GM12801 (cell line): ENCODE measurements around the gene ADPRS.

Source experiments
- TF ChIP-seq, protein P1 (sequence below): IDR thresholded peaks from one replicate; pipeline ENCODE4 v1.5.1; 2011; ENCODE audit warnings: control low read depth; ENCODE audit not compliant: insufficient read length; ENCODE audit errors: extremely low read depth

ADPRS gene

DNA sequence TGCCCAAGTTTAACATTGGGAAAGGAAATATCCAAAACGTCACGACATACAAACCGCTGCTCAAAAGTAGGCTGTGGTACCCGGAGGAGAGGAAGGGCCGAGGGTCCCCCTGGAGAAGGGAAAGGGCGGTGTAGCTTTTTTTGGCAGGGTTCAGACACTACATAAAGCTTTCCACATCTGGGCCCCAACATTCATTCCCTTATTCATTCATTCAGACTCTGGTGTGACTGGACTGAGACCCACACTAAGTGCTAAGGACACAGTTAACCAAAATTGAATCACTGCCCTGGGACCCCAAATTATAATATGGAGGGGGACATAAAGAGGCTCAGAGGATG lies 46.6 kb downstream of the ADPRS start:
- TF ChIP-seq, protein P1, sequence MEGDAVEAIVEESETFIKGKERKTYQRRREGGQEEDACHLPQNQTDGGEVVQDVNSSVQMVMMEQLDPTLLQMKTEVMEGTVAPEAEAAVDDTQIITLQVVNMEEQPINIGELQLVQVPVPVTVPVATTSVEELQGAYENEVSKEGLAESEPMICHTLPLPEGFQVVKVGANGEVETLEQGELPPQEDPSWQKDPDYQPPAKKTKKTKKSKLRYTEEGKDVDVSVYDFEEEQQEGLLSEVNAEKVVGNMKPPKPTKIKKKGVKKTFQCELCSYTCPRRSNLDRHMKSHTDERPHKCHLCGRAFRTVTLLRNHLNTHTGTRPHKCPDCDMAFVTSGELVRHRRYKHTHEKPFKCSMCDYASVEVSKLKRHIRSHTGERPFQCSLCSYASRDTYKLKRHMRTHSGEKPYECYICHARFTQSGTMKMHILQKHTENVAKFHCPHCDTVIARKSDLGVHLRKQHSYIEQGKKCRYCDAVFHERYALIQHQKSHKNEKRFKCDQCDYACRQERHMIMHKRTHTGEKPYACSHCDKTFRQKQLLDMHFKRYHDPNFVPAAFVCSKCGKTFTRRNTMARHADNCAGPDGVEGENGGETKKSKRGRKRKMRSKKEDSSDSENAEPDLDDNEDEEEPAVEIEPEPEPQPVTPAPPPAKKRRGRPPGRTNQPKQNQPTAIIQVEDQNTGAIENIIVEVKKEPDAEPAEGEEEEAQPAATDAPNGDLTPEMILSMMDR = no peak

DNA sequence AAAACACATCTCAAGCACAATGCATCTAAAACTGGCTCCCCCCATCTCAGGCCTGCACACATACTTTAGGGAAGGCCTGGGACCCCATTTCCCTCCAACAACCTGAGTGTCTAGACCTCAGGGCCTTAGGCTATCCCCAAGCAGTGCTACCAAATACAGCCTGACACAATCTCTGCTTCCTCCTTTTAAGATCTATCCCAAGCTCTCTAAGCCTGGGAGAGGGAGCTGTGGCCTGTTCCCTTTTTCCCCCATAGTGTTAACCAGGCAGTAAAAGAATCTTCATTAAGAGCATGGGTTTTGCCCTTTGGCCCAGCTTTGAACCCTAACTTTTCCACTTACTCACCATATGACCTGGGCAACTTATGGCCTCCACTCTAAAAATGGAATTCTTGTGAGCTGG lies 47.1 kb downstream of the ADPRS start:
- TF ChIP-seq, protein P1 = no peak

DNA sequence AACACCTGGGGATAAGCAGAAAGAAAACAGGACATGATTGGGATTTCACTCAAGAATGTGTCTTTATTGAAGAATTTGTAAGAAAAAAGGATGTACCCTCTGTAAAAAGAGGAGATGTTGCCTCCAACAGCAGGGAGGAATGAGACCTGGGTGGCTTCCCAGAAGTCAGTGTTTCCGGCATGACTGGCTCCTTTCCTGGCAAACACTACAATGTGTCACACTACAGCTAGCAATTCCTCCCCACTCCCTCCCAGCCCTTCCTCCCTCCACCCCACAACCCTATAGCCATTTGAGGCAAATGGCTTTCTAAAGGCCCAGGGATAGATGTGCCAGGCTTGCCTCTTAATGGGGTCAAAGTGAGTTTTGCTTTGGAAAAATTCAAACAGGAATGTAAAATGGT lies 47.8 kb downstream of the ADPRS start:
- TF ChIP-seq, protein P1 = no peak

DNA sequence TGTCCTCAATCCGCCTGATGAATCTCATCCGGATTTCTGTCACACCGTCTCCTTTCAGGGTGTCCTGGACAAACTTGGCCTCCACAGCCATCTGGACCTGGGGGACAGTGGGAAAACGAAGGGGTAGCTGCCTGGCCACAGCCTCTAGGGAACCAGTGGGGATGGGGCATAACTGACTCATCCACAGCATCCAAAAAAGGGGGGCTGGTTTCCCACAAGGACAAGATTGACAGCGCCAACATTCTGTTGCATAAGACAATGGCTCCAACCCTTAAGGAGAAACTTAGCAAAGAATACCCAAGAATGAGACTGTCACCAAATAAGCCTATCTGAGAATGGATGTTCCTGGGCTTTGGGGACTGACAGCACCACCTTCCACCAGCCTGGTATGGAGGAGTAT lies 48.5 kb downstream of the ADPRS start:
- TF ChIP-seq, protein P1 = no peak

DNA sequence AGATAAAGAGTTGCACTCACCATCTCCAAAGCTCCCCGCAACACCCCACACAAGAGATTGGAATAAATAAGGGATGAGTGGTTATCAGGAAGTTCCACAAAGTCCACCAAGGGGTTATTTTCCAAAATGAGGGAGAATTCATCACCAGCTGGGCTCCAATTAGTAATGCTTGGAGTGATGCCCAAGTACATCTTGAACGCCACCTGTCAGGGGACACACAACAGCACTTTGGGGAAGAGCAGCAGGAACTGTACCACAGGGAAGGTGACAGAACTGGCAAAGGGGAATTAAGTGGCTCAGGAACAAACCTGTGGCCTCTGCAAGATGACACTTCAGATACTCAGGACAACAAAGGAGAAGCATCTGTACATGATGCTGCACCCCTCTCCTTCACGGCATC lies 49.1 kb downstream of the ADPRS start:
- TF ChIP-seq, protein P1 = no peak

DNA sequence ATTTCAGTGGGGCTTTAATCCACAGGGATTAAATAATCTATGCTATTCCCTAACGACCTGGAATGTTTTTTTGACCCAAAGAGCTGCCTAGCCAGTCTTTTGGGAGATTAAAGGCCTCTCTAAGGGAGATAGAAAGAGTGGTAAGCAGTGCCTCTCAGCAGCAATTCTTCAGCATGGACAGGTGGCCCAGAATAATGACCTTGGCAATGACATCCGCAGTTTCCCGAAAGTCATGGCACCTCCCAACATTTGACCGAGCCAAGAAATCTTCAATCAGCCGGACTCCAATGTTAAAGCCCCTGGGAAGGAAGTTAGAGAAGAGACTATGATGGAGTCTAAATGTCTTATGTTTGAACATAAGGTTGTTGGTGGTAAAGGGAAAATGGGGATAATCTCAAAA lies 50.8 kb downstream of the ADPRS start:
- TF ChIP-seq, protein P1 = no peak

DNA sequence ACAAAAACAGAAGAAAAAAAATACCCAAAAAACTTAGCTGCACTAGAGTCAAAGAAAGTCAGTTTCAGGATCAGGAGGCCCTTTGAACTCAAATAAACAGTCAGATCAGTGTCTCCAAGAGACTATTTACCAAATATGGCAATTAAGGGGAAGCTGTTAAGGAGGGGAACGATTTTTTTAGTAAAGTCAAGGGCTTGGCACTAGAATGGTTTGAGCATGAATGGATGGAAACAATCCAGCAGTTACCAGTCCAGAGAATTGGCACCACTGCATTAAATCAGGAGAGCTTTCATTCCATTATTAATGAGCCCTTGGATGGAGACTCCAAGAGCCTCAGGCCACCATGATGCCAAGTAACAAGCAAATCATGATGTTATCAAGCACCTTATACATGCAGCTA lies 53.4 kb downstream of the ADPRS start:
- TF ChIP-seq, protein P1 = no peak

DNA sequence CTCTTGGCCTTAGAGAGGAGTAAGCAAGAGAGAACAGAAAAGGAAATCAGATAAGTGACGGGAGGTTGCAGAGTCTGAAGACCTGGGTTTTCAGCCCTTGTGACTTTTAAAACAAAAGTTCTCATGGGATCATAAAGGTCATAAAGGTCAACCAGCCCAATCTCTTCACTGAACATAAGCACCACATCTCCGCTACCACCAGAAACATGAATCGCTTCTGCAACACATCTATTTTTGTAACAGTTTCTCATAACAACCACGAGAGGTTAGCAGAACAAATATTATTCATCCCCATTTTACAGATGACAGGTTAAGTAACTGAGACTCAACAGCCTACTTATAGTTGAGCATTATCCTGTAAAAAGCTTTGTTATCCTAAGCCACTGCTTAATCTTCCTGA lies 54.7 kb downstream of the ADPRS start:
- TF ChIP-seq, protein P1 = no peak
